SK-N-SH (cell line): ENCODE data around the gene DPH7. TPM values are rescaled to one million over a fixed set of nuclear protein-coding genes. Genes with fewer than 3 reads are reported as not detected.
A peak's percentile ranks its signal among the peaks of the same experiment; 100 is the strongest.

Experiments
- CTCF ChIA-PET: fragments of 300-600, 350-600 bp; formaldehyde crosslinking; extraction: SDS; loops from one replicate; lab custom pipeline; 2021; lab: Yijun Ruan, JAX
- POLR2A ChIA-PET: fragments of 350-600 bp; sonication (Branson Sonifier 250); formaldehyde crosslinking; extraction: SDS; loops from one replicate; lab custom pipeline; 2020; ENCODE audit warnings: antibody characterized with exemption, inconsistent platforms; lab: Yijun Ruan, JAX
- DNase-seq: peaks from one replicate; pipeline ENCODE4 v3.0.0; 2012
- H2AFZ ChIP-seq: fragments of 200-600 bp; sonication (generic); 2 replicates; pipeline ENCODE4 v1.8.1; 2016; ENCODE audit warnings: antibody characterized with exemption, mild to moderate bottlenecking, low read depth
- H3F3A ChIP-seq: fragments of 200-600 bp; sonication (generic); replicated peaks from 2 replicates; pipeline ENCODE3; 2016; ENCODE audit warnings: antibody characterized with exemption, mild to moderate bottlenecking; ENCODE audit not compliant: insufficient read depth
- H3K27ac ChIP-seq, 2 experiments: fragments of 200-500 bp in 1 of 2; fragments of 200-600 bp in 1 of 2; sonication (Bioruptor generic) in 1 of 2; sonication (generic), shearing (Covaris generic) in 1 of 2; 2 replicates each; pipeline versions ENCODE4 v1.5.1 to v1.6.1; 2014 to 2016; ENCODE audit warnings: low read depth in 2 of 2, inconsistent platforms in 1 of 2, low read length in 1 of 2, mild to moderate bottlenecking in 1 of 2, mixed read lengths in 1 of 2
- H3K27me3 ChIP-seq: fragments of 200-600 bp; sonication (generic), shearing (Covaris generic); 2 replicates; pipeline ENCODE4 v1.6.1; 2016; ENCODE audit warnings: mixed run types; ENCODE audit not compliant: insufficient read depth
- H3K36me3 ChIP-seq, 2 experiments: fragments of 200-500 bp in 1 of 2; fragments of 200-600 bp in 1 of 2; sonication (Bioruptor generic) in 1 of 2; sonication (generic) in 1 of 2; replicated peaks in 1 of 2; 2 replicates each; pipeline versions ENCODE3 to v1.5.1; 2014 to 2016; ENCODE audit warnings: low read length in 1 of 2, mild to moderate bottlenecking in 1 of 2; ENCODE audit not compliant: insufficient read depth in 2 of 2, control insufficient read depth in 1 of 2
- H3K4me1 ChIP-seq, 2 experiments: fragments of 200-500 bp in 1 of 2; fragments of 200-600 bp in 1 of 2; sonication (Bioruptor generic) in 1 of 2; sonication (generic), shearing (Covaris generic) in 1 of 2; 2 replicates each; pipeline versions ENCODE4 v1.5.1 to v1.6.1; 2014 to 2016; ENCODE audit warnings: low read depth in 1 of 2, low read length in 1 of 2, mixed run types in 1 of 2; ENCODE audit not compliant: insufficient read depth in 2 of 2, control insufficient read depth in 1 of 2
- H3K4me2 ChIP-seq: fragments of 200-600 bp; sonication (generic), shearing (Covaris generic); 2 replicates; pipeline ENCODE4 v1.6.1; 2017; ENCODE audit warnings: mixed run types
- H3K4me3 ChIP-seq, 2 experiments: fragments of 200-500 bp in 1 of 2; fragments of 200-600 bp in 1 of 2; sonication (Bioruptor generic) in 1 of 2; sonication (generic), shearing (Covaris generic) in 1 of 2; 2 replicates each; pipeline versions ENCODE4 v1.5.1 to v1.8.1; 2014 to 2016; ENCODE audit warnings: low read depth in 2 of 2, inconsistent platforms in 1 of 2, low read length in 1 of 2, mild to moderate bottlenecking in 1 of 2, mixed read lengths in 1 of 2, moderate library complexity in 1 of 2
- H3K79me2 ChIP-seq: fragments of 200-600 bp; sonication (generic); 2 replicates; pipeline ENCODE4 v1.8.1; 2017; ENCODE audit warnings: mild to moderate bottlenecking; ENCODE audit not compliant: insufficient read depth
- H3K9ac ChIP-seq: fragments of 200-600 bp; sonication (generic); 2 replicates; pipeline ENCODE4 v1.6.1; 2017; ENCODE audit warnings: mixed run types
- H3K9me2 ChIP-seq: fragments of 200-600 bp; sonication (generic); 2 replicates; pipeline ENCODE4 v1.6.1; 2017; ENCODE audit warnings: mixed run types
- H3K9me3 ChIP-seq: fragments of 200-600 bp; sonication (generic); 2 replicates; pipeline ENCODE4 v1.6.1; 2017; ENCODE audit warnings: mixed run types, mild to moderate bottlenecking, moderate library complexity
- H4K20me1 ChIP-seq: fragments of 200-600 bp; sonication (generic); 2 replicates; pipeline ENCODE4 v1.6.1; 2017; ENCODE audit warnings: mild to moderate bottlenecking, mixed run types; ENCODE audit not compliant: insufficient read depth
- CHD2 ChIP-seq: fragments of 150-350 bp; IDR thresholded peaks from 2 replicates; pipeline ENCODE4 v1.6.1; 2018; ENCODE audit warnings: low read length; ENCODE audit not compliant: partially characterized antibody
- CTCF ChIP-seq: fragments of 200-600 bp; sonication (generic); IDR thresholded peaks from 2 replicates; pipeline ENCODE4 v1.6.1; 2017; ENCODE audit warnings: antibody characterized with exemption, mild to moderate bottlenecking, moderate library complexity
- ELF1 ChIP-seq: IDR thresholded peaks from 2 replicates; pipeline ENCODE4 v1.4.0; 2012
- FOXJ3 ChIP-seq: sonication (generic); formaldehyde crosslinking; IDR thresholded peaks from 2 replicates; pipeline ENCODE4 v1.5.1; 2020; ENCODE audit warnings: mild to moderate bottlenecking, missing genetic modification reagents
- FOXM1 ChIP-seq: IDR thresholded peaks from 2 replicates; pipeline ENCODE4 v1.4.0; 2012; ENCODE audit warnings: low read depth, mild to moderate bottlenecking
- GABPA ChIP-seq: IDR thresholded peaks from 2 replicates; pipeline ENCODE4 v1.4.0; 2012; ENCODE audit warnings: low read depth, mild to moderate bottlenecking
- IRF3 ChIP-seq: fragments of 150-350 bp; IDR thresholded peaks from 2 replicates; pipeline ENCODE4 v1.6.1; 2016; ENCODE audit warnings: mild to moderate bottlenecking, low read depth, low read length
- JUND ChIP-seq: IDR thresholded peaks from 2 replicates; pipeline ENCODE4 v1.4.0; 2012
- MXI1 ChIP-seq: IDR thresholded peaks from 2 replicates; pipeline ENCODE4 v1.6.1; 2012; ENCODE audit warnings: mild to moderate bottlenecking, low read depth, low read length, improper control_type of control experiment
- NFIC ChIP-seq: IDR thresholded peaks from 2 replicates; pipeline ENCODE4 v1.4.0; 2012; ENCODE audit warnings: borderline replicate concordance
- NRF1 ChIP-seq: IDR thresholded peaks from 2 replicates; pipeline ENCODE4 v1.6.1; 2012; ENCODE audit warnings: low read depth, mild to moderate bottlenecking, low read length
- TCF12 ChIP-seq: IDR thresholded peaks from 2 replicates; pipeline ENCODE4 v1.4.0; 2012
- TEAD4 ChIP-seq: IDR thresholded peaks from 2 replicates; pipeline ENCODE4 v1.4.0; 2012; ENCODE audit warnings: mild to moderate bottlenecking, borderline replicate concordance; ENCODE audit not compliant: insufficient read depth
- USF1 ChIP-seq: IDR thresholded peaks from 2 replicates; pipeline ENCODE4 v1.4.0; 2012; ENCODE audit warnings: low read depth, borderline replicate concordance
- YY1 ChIP-seq: IDR thresholded peaks from 2 replicates; pipeline ENCODE4 v1.4.0; 2012; ENCODE audit warnings: low read depth, mild to moderate bottlenecking
- ZBTB33 ChIP-seq: IDR thresholded peaks from 2 replicates; pipeline ENCODE4 v1.4.0; 2012; ENCODE audit warnings: low read depth, borderline replicate concordance
- WGBS: methylation state at CpG from one replicate; pipeline ENCODE4 v1.1.6; 2017; ENCODE audit warnings: low lambda C conversion rate; 5-methylcytosine and 5-hydroxymethylcytosine counted together
- polyA plus RNA-seq, 3 experiments: library from polyadenylated mRNA; depleted of rRNA; stranded (reverse); fragments of >200 nt; gene quantifications; 2 replicates each; pipeline ENCODE4 v1.2.3, GENCODE V29; 2012

DPH7 gene
- polyA plus RNA-seq, 1 of the 3 experiments (the other 2 are of a cell fraction) = 59.9 TPM

- POLR2A ChIA-PET = no interaction called here
- no peak for DNase-seq
Measured at GRCh38 chr9:137621131-137621757, 42.5 kb upstream of the DPH7 start.

GRCh38 chr9:137620581-137620980 is 41.9 kb upstream of the DPH7 start:
- no peak for DNase-seq
- Histone ChIP-seq H3K27ac (no peak overlapping the region), H3K4me3 (no peak overlapping the region), H3K4me2 (peak overlapping the region; percentile 81), H3K9me2 (no peaks in the 10 kb centered on the region), H3K9ac (no peak overlapping the region), H3K27me3 (no peaks in the 10 kb centered on the region), H4K20me1 (peaks cover 51% of the 10 kb centered on the region), H3F3A (peaks cover 11% of the 10 kb centered on the region), H3K79me2 (peaks cover 94% of the 10 kb centered on the region), H2AFZ (no peak overlapping the region), H3K36me3 (peaks cover 7 to 17% of the 10 kb centered on the region in 2 experiments), H3K4me1 (peaks cover 15 to 25% of the 10 kb centered on the region in 2 experiments; a peak in 3 of 4 replicates), H3K9me3 (no peaks in the 10 kb centered on the region)
- no peak for TF ChIP-seq FOXJ3 (CRISPR knock-in tag)
- no peak for TF ChIP-seq USF1
- no peak for TF ChIP-seq GABPA
- no peak for TF ChIP-seq ELF1
- no peak for TF ChIP-seq NFIC
- TF ChIP-seq TEAD4 = no peak
- TF ChIP-seq TCF12 = no peak
- no peak for TF ChIP-seq ZBTB33
- TF ChIP-seq YY1 = no peak
- TF ChIP-seq JUND = no peak
- TF ChIP-seq MXI1 = no peak
- WGBS = 86% methylated on average over 7 of the region's 7 CpGs
- CTCF ChIA-PET = interaction anchor here (0.7 to 1.4 kb wide), 4 partner anchors 9 to 325 kb away, joined by 3 to 5 read pairs (median 3); no protein-coding TSS in a partner anchor
- POLR2A ChIA-PET = no interaction called here

More at GRCh38 chr9:137621131-137621757, 42.5 kb upstream of the DPH7 start:
- Histone ChIP-seq H3K9ac (no peak overlapping the region), H3K4me1 (peaks cover 15 to 25% of the 10 kb centered on the region in 2 experiments; a peak in 3 of 4 replicates), H3K4me3 (peak overlapping the region in 1 of 2 experiments; percentile 34; a peak in 1 of 4 replicates), H2AFZ (no peak overlapping the region), H3K9me3 (no peaks in the 10 kb centered on the region), H3K27ac (no peak overlapping the region), H3K27me3 (no peaks in the 10 kb centered on the region), H3K4me2 (peak overlapping the region; percentile 81), H3F3A (peaks cover 11% of the 10 kb centered on the region), H4K20me1 (peaks cover 52% of the 10 kb centered on the region), H3K9me2 (no peaks in the 10 kb centered on the region), H3K79me2 (peaks cover 94% of the 10 kb centered on the region), H3K36me3 (peaks cover 5 to 17% of the 10 kb centered on the region in 2 experiments)
- TF ChIP-seq IRF3 = no peak
- TF ChIP-seq CHD2 = no peak
- TF ChIP-seq CTCF = peak; percentile 50
- no peak for TF ChIP-seq JUND
- no peak for TF ChIP-seq NRF1
- no peak for TF ChIP-seq FOXM1
- CTCF ChIA-PET = interaction anchor here (0.7 to 1.4 kb wide), 4 partner anchors 9 to 326 kb away, joined by 3 to 5 read pairs (median 3); no protein-coding TSS in a partner anchor
- 59% methylated on average over 6 of the region's 6 CpGs for WGBS
